ENCODE measurements around the gene GOT1. TPM values are rescaled to one million over a fixed set of nuclear protein-coding genes. Genes with fewer than 3 reads are reported as not detected.

GOT1 gene
- total and polyA plus RNA-seq, 2 donors (not counting 3 experiments of a cell fraction or from before 2014, with no cell fraction given): 14.4 to 36.3 TPM

- dilution Hi-C loops (cut with MboI; ENCODE audit: extremely low pct_ligation_motif_present, low sequenced_read_pairs): no loop called here
Observed at GRCh38 chr10:99382176-99382575, 48.2 kb downstream of the GOT1 start.

More at GRCh38 chr10:99382176-99382575, 48.2 kb downstream of the GOT1 start:
- no peak overlapping the region for H3K27ac ChIP-seq (ENCODE audit: insufficient read depth, low read depth, low read length)
- intact Hi-C loops (cut with micrococcal nuclease): no loop called here
- CTCF ChIA-PET: interaction anchor here (1.4 to 1.5 kb wide), 2 partner anchors 10 to 51 kb away, joined by 3 to 7 read pairs; no protein-coding TSS in a partner anchor
- H3K9me3 ChIP-seq (replicated peaks; ENCODE audit: control insufficient read depth, insufficient read depth, low read length): no peaks in the 10 kb centered on the region
- peaks cover 17 to 27% of the 10 kb centered on the region in 2 experiments for H3K27me3 ChIP-seq (ENCODE audit: control insufficient read depth in 2 of 2, insufficient read depth in 2 of 2, low read length in 2 of 2)
- H4K20me1 ChIP-seq (replicated peaks; ENCODE audit: control insufficient read depth, extremely low read depth, insufficient read depth, low read length): no peaks in the 10 kb centered on the region
- no peaks in the 10 kb centered on the region for H3K36me3 ChIP-seq (ENCODE audit: control insufficient read depth in 2 of 2, extremely low read depth in 1 of 2, insufficient read depth in 2 of 2, low read length in 2 of 2)
- TF ChIP-seq POLR2A (IDR thresholded peaks at IDR 0.05; ENCODE audit: low read depth, low read length) (no peak), MYC (IDR thresholded peaks at IDR 0.05; ENCODE audit: low read depth, low read length) (no peak), FOS (IDR thresholded peaks at IDR 0.05; ENCODE audit: borderline replicate concordance, insufficient read depth, low read length) (no peak), JUN (IDR thresholded peaks at IDR 0.05; ENCODE audit: borderline replicate concordance, insufficient read depth, insufficient read length, low read depth) (no peak)
- TF ChIP-seq, protein P1, sequence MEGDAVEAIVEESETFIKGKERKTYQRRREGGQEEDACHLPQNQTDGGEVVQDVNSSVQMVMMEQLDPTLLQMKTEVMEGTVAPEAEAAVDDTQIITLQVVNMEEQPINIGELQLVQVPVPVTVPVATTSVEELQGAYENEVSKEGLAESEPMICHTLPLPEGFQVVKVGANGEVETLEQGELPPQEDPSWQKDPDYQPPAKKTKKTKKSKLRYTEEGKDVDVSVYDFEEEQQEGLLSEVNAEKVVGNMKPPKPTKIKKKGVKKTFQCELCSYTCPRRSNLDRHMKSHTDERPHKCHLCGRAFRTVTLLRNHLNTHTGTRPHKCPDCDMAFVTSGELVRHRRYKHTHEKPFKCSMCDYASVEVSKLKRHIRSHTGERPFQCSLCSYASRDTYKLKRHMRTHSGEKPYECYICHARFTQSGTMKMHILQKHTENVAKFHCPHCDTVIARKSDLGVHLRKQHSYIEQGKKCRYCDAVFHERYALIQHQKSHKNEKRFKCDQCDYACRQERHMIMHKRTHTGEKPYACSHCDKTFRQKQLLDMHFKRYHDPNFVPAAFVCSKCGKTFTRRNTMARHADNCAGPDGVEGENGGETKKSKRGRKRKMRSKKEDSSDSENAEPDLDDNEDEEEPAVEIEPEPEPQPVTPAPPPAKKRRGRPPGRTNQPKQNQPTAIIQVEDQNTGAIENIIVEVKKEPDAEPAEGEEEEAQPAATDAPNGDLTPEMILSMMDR (IDR thresholded peaks at IDR 0.05; ENCODE audit: extremely low read depth in 1 of 2, insufficient read depth in 1 of 2, low read depth in 1 of 2, low read length in 2 of 2): no peak
- TF ChIP-seq, protein P2, sequence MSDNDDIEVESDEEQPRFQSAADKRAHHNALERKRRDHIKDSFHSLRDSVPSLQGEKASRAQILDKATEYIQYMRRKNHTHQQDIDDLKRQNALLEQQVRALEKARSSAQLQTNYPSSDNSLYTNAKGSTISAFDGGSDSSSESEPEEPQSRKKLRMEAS (IDR thresholded peaks at IDR 0.05; ENCODE audit: insufficient read depth, insufficient read length): no peak
- H3K9me1 ChIP-seq (replicated peaks; ENCODE audit: control insufficient read depth, extremely low read depth, insufficient read depth, low read length): no peaks in the 10 kb centered on the region
- no peaks in the 10 kb centered on the region for H3K4me1 ChIP-seq (ENCODE audit: control insufficient read depth, extremely low read depth, insufficient read depth, low read length)
- DNase-seq (ENCODE audit: low read depth, low spot score) (no peak), FAIRE-seq (no peak)
- H3K4me2 ChIP-seq (ENCODE audit: insufficient read depth, low read length): no peak overlapping the region
- POLR2A ChIA-PET: no interaction called here
- no TSS peak for BruUV-seq (replicated peaks)
- H3K9ac ChIP-seq (replicated peaks; ENCODE audit: extremely low read depth, insufficient read depth, low read length): no peak overlapping the region
- H2AFZ ChIP-seq (ENCODE audit: low read depth, low read length): no peak overlapping the region
- no peaks in the 10 kb centered on the region for H3K79me2 ChIP-seq (ENCODE audit: control insufficient read depth, insufficient read depth, low read length)
- H3K4me3 ChIP-seq (replicated peaks in 1 of 3; ENCODE audit: insufficient read depth in 1 of 3, low read depth in 1 of 3, low read length in 3 of 3): no peak overlapping the region

All from endothelial cell of umbilical vein (primary cell).